Activated B cell treated with CpG ODN at 0.5 μM for 24 hours (primary cell): ENCODE data around the gene BOD1L1. TPM values are rescaled to one million over a fixed set of nuclear protein-coding genes. Genes with fewer than 3 reads are reported as not detected.
"Not testable (repeated sequence)": the region's sequence is repeated elsewhere in the genome, so short reads cannot be mapped to it uniquely, and the experiment has no call there.

ENCODE experiments used
- ATAC-seq: fragments of 200-7000 bp; cut with Tn5 transposase; one replicate; pipeline ENCODE4 v1.10.0; 2021; ENCODE audit warnings: low read depth, mild to moderate bottlenecking, moderate library complexity
- CTCF ChIA-PET: fragments of 350-600 bp; sonication (Branson Sonifier 250); formaldehyde crosslinking; loops from one replicate; lab custom pipeline; 2021; ENCODE audit warnings: antibody characterized with exemption; lab: Charles Lee
- POLR2A ChIA-PET: fragments of 350-600 bp; sonication (Branson Sonifier 250); formaldehyde crosslinking; loops from one replicate; lab custom pipeline; 2021; ENCODE audit warnings: antibody characterized with exemption; lab: Charles Lee
- DNase-seq: peaks from one replicate; pipeline ENCODE4 v3.0.0; 2022
- H3K27ac Mint-ChIP-seq: one replicate; pipeline ENCODE4 v1.8.0; 2020; ENCODE audit warnings: mixed read lengths
- H3K27me3 Mint-ChIP-seq: one replicate; pipeline ENCODE4 v1.8.0; 2021; ENCODE audit warnings: mixed read lengths
- H3K36me3 Mint-ChIP-seq: one replicate; pipeline ENCODE4 v1.8.0; 2021; ENCODE audit warnings: low read depth, mixed read lengths
- H3K4me1 Mint-ChIP-seq: one replicate; pipeline ENCODE4 v1.8.0; 2021; ENCODE audit warnings: mixed read lengths
- H3K4me3 Mint-ChIP-seq: one replicate; pipeline ENCODE4 v1.8.0; 2020; ENCODE audit warnings: mild to moderate bottlenecking, mixed read lengths
- H3K9me3 Mint-ChIP-seq: one replicate; pipeline ENCODE4 v1.8.0; 2020; ENCODE audit warnings: mixed read lengths
- intact Hi-C: fragments of 100-400 bp; cut with micrococcal nuclease; formaldehyde crosslinking; loops from one replicate; pipeline ENCODE4 v1.15.1; 2024
- total RNA-seq: library from RNA; stranded (reverse); gene quantifications from 2 replicates; pipeline ENCODE4 v1.2.3, GENCODE V29; 2022
- TF ChIP-seq, protein P1 (sequence below): fragments of 200-600 bp; IDR thresholded peaks from one replicate; pipeline ENCODE4 v1.8.0; 2022; ENCODE audit warnings: antibody characterized with exemption, mild to moderate bottlenecking

Gene BOD1L1
- total RNA-seq, 1 donor from 2014 or later: 79.3 TPM

DNA sequence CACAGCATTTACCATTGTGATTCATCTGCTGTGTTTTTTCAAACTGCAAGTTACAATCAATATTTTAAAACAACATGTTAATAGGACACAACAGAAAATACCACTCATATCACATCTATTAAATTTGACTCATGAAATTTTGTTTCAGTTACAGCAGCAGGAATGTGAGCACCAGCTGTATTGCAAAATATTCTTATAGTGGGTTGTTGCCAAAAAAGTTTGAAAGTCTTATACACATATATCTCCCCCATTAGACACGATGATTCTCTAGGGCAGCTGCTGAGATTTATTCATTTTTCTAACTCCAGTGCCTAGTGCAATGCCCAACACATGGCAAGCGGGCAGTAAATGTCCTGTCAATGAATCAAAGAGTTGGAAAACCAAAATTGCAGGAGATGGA, 56.6 kb downstream of the BOD1L1 start:
- H3K27ac Mint-ChIP-seq: no peak overlapping the region
- H3K4me1 Mint-ChIP-seq: no peaks in the 10 kb centered on the region
- DNase-seq (no peak), ATAC-seq (no peak)
- TF ChIP-seq, protein P1, sequence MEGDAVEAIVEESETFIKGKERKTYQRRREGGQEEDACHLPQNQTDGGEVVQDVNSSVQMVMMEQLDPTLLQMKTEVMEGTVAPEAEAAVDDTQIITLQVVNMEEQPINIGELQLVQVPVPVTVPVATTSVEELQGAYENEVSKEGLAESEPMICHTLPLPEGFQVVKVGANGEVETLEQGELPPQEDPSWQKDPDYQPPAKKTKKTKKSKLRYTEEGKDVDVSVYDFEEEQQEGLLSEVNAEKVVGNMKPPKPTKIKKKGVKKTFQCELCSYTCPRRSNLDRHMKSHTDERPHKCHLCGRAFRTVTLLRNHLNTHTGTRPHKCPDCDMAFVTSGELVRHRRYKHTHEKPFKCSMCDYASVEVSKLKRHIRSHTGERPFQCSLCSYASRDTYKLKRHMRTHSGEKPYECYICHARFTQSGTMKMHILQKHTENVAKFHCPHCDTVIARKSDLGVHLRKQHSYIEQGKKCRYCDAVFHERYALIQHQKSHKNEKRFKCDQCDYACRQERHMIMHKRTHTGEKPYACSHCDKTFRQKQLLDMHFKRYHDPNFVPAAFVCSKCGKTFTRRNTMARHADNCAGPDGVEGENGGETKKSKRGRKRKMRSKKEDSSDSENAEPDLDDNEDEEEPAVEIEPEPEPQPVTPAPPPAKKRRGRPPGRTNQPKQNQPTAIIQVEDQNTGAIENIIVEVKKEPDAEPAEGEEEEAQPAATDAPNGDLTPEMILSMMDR: no peak
- H3K9me3 Mint-ChIP-seq: no peaks in the 10 kb centered on the region
- H3K36me3 Mint-ChIP-seq: peaks cover 85% of the 10 kb centered on the region
- intact Hi-C loops: no loop called here
- POLR2A ChIA-PET: no interaction called here
- CTCF ChIA-PET: no interaction called here
- H3K27me3 Mint-ChIP-seq: no peaks in the 10 kb centered on the region
- H3K4me3 Mint-ChIP-seq: no peak overlapping the region

DNA sequence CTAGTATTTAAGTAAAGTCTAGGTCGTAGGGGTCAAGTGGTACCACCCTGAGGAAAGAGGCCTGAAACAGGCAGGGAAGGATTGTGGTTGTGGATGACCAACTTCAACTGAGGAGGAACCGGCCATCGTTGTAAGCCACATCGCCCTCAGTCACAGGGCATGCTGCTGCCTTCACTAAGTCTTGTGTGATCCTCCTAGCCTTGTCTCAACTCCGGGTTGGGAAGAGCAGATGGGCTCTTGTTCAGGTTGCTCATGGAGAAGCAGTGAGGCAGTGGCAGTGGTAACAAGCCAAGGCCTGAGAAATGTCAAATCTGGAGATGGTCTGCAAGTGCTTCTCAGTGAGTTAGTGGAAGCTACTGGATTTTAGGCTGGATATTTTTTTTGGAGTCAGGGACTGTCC, 60.4 kb downstream of the BOD1L1 start:
- TF ChIP-seq, protein P1: no peak
- no peak overlapping the region for H3K27ac Mint-ChIP-seq
- ATAC-seq: no peak

DNA sequence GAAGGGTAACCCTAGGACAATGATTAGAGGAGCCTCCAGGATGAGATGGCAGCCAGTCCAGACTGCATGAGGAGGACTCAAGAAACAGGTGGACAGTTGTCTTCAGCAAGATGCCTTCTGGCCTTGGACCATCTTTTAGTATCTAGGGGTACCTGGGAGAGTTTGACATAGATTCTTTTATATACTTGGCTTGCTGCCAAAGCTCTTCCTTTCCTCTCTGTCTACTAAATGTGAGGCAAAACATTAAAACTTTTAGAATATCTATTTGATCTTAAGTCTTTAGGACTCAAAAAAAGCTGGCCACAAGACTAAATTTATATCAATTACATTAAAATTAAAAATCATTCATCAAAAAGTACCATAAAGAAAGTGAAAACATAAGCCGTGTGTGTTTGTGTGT, 64.6 kb downstream of the BOD1L1 start:
- Mint-ChIP-seq H3K27me3 (no peaks in the 10 kb centered on the region), H3K27ac (no peak overlapping the region), H3K4me3 (no peak overlapping the region), H3K36me3 (peaks cover 20% of the 10 kb centered on the region), H3K4me1 (no peaks in the 10 kb centered on the region), H3K9me3 (no peaks in the 10 kb centered on the region)
- intact Hi-C loops: no loop called here
- TF ChIP-seq, protein P1: no peak
- ChIA-PET POLR2A (no interaction called here), CTCF (no interaction called here)
- ATAC-seq (no peak), DNase-seq (no peak)

More for the DNA sequence above, 60.4 kb downstream of the BOD1L1 start:
- no peaks in the 10 kb centered on the region for H3K9me3 Mint-ChIP-seq
- ChIA-PET POLR2A (no interaction called here), CTCF (no interaction called here)
- intact Hi-C loops: no loop called here
- no peak overlapping the region for H3K4me3 Mint-ChIP-seq
- H3K4me1 Mint-ChIP-seq: no peaks in the 10 kb centered on the region
- no peaks in the 10 kb centered on the region for H3K27me3 Mint-ChIP-seq
- DNase-seq: no peak
- peaks cover 58% of the 10 kb centered on the region for H3K36me3 Mint-ChIP-seq

DNA sequence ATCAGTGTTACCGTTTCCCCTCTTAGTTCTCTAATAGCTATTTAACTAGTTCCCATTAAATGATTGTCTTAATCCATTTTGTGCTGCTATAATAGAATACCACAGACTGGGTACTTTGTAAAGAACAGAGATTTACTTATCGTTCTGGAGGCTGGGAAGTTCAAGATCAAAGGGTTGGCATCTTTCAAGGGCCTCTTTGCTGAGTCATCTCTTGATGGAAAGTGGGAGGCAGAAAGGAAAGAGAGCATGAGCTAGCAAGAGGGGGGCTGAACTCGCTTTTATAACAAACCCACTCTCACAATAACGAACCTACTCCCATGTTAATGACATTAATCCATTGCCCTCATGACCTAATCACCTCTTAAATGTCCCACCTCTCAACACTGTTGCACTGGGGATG, 65.9 kb downstream of the BOD1L1 start:
- H3K27me3 Mint-ChIP-seq: no peaks in the 10 kb centered on the region
- POLR2A ChIA-PET: no interaction called here
- H3K36me3 Mint-ChIP-seq: peaks cover 10% of the 10 kb centered on the region
- H3K27ac Mint-ChIP-seq: no peak overlapping the region
- CTCF ChIA-PET: no interaction called here
- no peak overlapping the region for H3K4me3 Mint-ChIP-seq
- TF ChIP-seq, protein P1: no peak
- H3K4me1 Mint-ChIP-seq: no peaks in the 10 kb centered on the region
- no peaks in the 10 kb centered on the region for H3K9me3 Mint-ChIP-seq
- DNase-seq (no peak), ATAC-seq (no peak)
- intact Hi-C loops: no loop called here

DNA sequence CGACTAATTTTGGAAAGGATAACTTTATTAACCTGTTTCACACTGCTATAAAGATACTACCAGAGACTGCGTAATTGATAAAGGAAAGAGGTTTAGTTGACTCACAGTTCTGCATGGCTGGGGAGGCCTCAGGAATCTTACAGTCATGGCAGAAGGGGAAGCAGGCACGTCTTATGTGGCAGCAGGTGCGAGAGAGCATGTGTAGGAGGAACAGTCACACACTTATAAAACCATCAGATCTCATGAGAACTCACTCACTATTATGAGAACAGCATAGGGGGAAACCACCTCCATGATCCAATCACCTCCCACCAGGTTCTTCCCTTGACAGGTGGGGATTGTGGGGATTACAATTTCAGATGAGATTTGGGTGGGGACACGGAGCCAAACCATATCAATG, 67.4 kb downstream of the BOD1L1 start:
- CTCF ChIA-PET, POLR2A ChIA-PET, H3K9me3 Mint-ChIP-seq, DNase-seq, H3K4me1 Mint-ChIP-seq, intact Hi-C loops, H3K27me3 Mint-ChIP-seq, H3K36me3 Mint-ChIP-seq, H3K4me3 Mint-ChIP-seq, ATAC-seq, H3K27ac Mint-ChIP-seq: not testable (repeated sequence)

DNA sequence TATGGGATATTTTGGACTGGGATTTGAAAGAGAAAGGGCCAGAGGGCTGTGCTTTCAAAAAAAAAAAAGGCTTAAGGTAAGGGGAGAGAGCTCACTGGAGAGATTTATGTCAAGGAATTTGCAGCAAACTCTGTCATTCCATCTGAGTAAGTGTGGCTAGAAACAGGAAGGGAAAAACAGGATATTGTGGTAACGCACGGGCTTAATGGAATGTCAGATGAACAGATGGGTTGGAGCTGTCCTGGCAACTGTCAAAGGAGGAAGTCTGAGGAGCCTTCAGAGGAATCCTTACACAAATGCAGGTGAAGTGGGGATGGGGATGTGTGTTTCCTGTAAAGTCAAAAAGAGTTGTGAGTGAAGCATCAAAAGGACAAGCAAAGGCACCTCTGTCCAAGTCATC, 68.1 kb downstream of the BOD1L1 start:
- Mint-ChIP-seq H3K27ac (no peak overlapping the region), H3K27me3 (peaks cover 4% of the 10 kb centered on the region), H3K4me1 (no peaks in the 10 kb centered on the region), H3K9me3 (no peaks in the 10 kb centered on the region), H3K36me3 (no peaks in the 10 kb centered on the region), H3K4me3 (no peak overlapping the region)
- POLR2A ChIA-PET: no interaction called here
- ATAC-seq (no peak), DNase-seq (no peak)
- intact Hi-C loops: no loop called here
- TF ChIP-seq, protein P1: no peak
- CTCF ChIA-PET: no interaction called here
